Astrocyte (in vitro differentiated cells and primary cell): ENCODE results near the gene PCNA.

Experiments used
- CTCF ChIP-seq: IDR thresholded peaks from 2 replicates; pipeline ENCODE4 v1.5.1; 2011; ENCODE audit warnings: low read depth, mild to moderate bottlenecking, inconsistent platforms, low read length, moderate library complexity; ENCODE audit not compliant: insufficient read depth
- EZH2 ChIP-seq: IDR thresholded peaks from 2 replicates; pipeline ENCODE4 v1.6.1; 2012; ENCODE audit warnings: mild to moderate bottlenecking, low read length, inconsistent platforms; ENCODE audit not compliant: insufficient read depth

GRCh38 chr20:5113615-5113986, 6.2 kb downstream of the PCNA start:
- TF ChIP-seq CTCF (no peak), EZH2 (no peak)
